K562 (cell line): ENCODE results near the gene XIRP2. TPM values are rescaled to one million over a fixed set of nuclear protein-coding genes. Genes with fewer than 3 reads are reported as not detected.
A peak's percentile ranks its signal among the peaks of the same experiment; 100 is the strongest.

ENCODE experiments used
- ATAC-seq: fragments of 200-7000 bp; cut with Tn5 transposase; 3 replicates; pipeline ENCODE4 v1.9.1; 2020; ENCODE audit warnings: moderate library complexity
- BruUV-seq: library from RNA; stranded (reverse); fragments of 400-500 nt; replicated peaks from 2 replicates; lab custom pipeline; 2021; lab: Mats Ljungman, UMichigan
- CTCF ChIA-PET: fragments of 300-600 bp; formaldehyde crosslinking; extraction: SDS; loops from one replicate; lab custom pipeline; 2021; ENCODE audit warnings: low intra/inter-chr PET ratio; lab: Yijun Ruan, JAX
- POLR2A ChIA-PET: fragments of 300-600, 350-650 bp; sonication (Branson Sonifier 250); formaldehyde crosslinking; extraction: SDS; loops from one replicate; lab custom pipeline; 2021; ENCODE audit warnings: antibody characterized with exemption, inconsistent platforms; lab: Yijun Ruan, JAX
- DNase-seq, 4 experiments: peaks; one replicate each; pipeline versions ENCODE4 v3.0.0 to v3.0.0-alpha.2; 2011 to 2018; ENCODE audit warnings: low spot score in 3 of 4, mixed read lengths in 3 of 4; ENCODE audit errors: extremely low read depth in 1 of 4
- FAIRE-seq: peaks from 2 replicates; lab custom pipeline; 2011; peaks lifted over from hg19 to GRCh38; lab: Jason Lieb, UNC
- H2AFZ ChIP-seq: 2 replicates; pipeline ENCODE4 v1.6.0; 2011; ENCODE audit warnings: low read depth, low read length, control low read depth, inconsistent platforms
- H3K27ac ChIP-seq: fragments of 200-600 bp; 3 replicates; pipeline ENCODE4 v1.8.0; 2011; ENCODE audit warnings: low read depth, mild to moderate bottlenecking, control low read depth, inconsistent platforms, low read length, moderate library complexity, mixed read lengths; ENCODE audit errors: extremely low read depth
- H3K27me3 ChIP-seq, 2 experiments: fragments of 300-600 bp in 1 of 2; 2 replicates in 1 of 2; 3 replicates in 1 of 2; pipeline versions ENCODE4 v1.6.0 to v1.8.0; 2011; ENCODE audit warnings: inconsistent platforms in 2 of 2, low read length in 2 of 2, mild to moderate bottlenecking in 1 of 2, mixed read lengths in 1 of 2, moderate library complexity in 1 of 2; ENCODE audit not compliant: control insufficient read depth in 2 of 2, insufficient read depth in 2 of 2
- H3K36me3 ChIP-seq: fragments of 300-600 bp; 3 replicates; pipeline ENCODE4 v1.8.0; 2011; ENCODE audit warnings: mild to moderate bottlenecking, low read length, inconsistent platforms; ENCODE audit not compliant: control insufficient read depth, insufficient read depth
- H3K4me1 ChIP-seq, 2 experiments: fragments of 200-600 bp in 1 of 2; replicated peaks in 1 of 2; 2 replicates in 1 of 2; 3 replicates in 1 of 2; pipeline versions ENCODE4 v1.5.1 to v1.8.0; 2011; ENCODE audit warnings: inconsistent platforms in 2 of 2, low read length in 2 of 2, mild to moderate bottlenecking in 1 of 2, mixed read lengths in 1 of 2, moderate library complexity in 1 of 2; ENCODE audit not compliant: control insufficient read depth in 2 of 2, insufficient read depth in 2 of 2
- H3K4me2 ChIP-seq: 2 replicates; pipeline ENCODE4 v1.6.1; 2011; ENCODE audit warnings: low read length, control low read depth, inconsistent platforms, mixed read lengths; ENCODE audit not compliant: insufficient read depth
- H3K4me3 ChIP-seq: fragments of 200-600 bp; sonication (generic), shearing (Covaris generic); 2 replicates; pipeline ENCODE4 v1.5.1; 2016; ENCODE audit warnings: control low read depth, inconsistent platforms
- H3K79me2 ChIP-seq: fragments of 200-600 bp; 3 replicates; pipeline ENCODE4 v1.8.0; 2011; ENCODE audit warnings: low read length, inconsistent platforms; ENCODE audit not compliant: control insufficient read depth, insufficient read depth
- H3K9ac ChIP-seq, 2 experiments: 2 replicates each; pipeline versions ENCODE4 v1.6.0 to v1.6.1; 2011; ENCODE audit warnings: low read depth in 2 of 2, low read length in 2 of 2, control low read depth in 1 of 2, inconsistent platforms in 1 of 2, mild to moderate bottlenecking in 1 of 2, mixed read lengths in 1 of 2; ENCODE audit not compliant: insufficient read depth in 1 of 2
- H3K9me1 ChIP-seq: one replicate; pipeline ENCODE4 v1.6.0; 2011; ENCODE audit warnings: inconsistent platforms, mild to moderate bottlenecking, low read length, moderate library complexity; ENCODE audit not compliant: control insufficient read depth, insufficient read depth
- H3K9me3 ChIP-seq: replicated peaks from 2 replicates; pipeline ENCODE4 v1.5.1; 2011; ENCODE audit warnings: low read depth, low read length, inconsistent platforms; ENCODE audit not compliant: control insufficient read depth, insufficient read depth
- H4K20me1 ChIP-seq: replicated peaks from 2 replicates; pipeline ENCODE4 v1.6.1; 2011; ENCODE audit warnings: low read length, inconsistent platforms, mixed read lengths; ENCODE audit not compliant: control insufficient read depth, insufficient read depth
- CHD4 ChIP-seq: fragments of 200-600 bp; sonication (generic); IDR thresholded peaks from 3 replicates; pipeline ENCODE4 v1.6.1; 2012; ENCODE audit warnings: low read depth, mild to moderate bottlenecking, mixed read lengths, low read length, inconsistent platforms; ENCODE audit not compliant: insufficient read depth, insufficient replicate concordance, poor library complexity, severe bottlenecking
- KDM4B ChIP-seq, 2 experiments: fragments of 450-650 bp in 1 of 2; sonication (generic) in 1 of 2; IDR thresholded peaks; 2 replicates each; pipeline ENCODE4 v1.6.1; 2016 to 2017; ENCODE audit warnings: borderline replicate concordance in 2 of 2, antibody characterized with exemption in 1 of 2, low read depth in 1 of 2, mild to moderate bottlenecking in 1 of 2
- MAFF ChIP-seq: IDR thresholded peaks from 2 replicates; pipeline ENCODE4 v1.6.1; 2012; ENCODE audit warnings: low read length, improper control_type of control experiment
- NCOR1 ChIP-seq: fragments of 450-650 bp; IDR thresholded peaks from 2 replicates; pipeline ENCODE4 v1.6.1; 2016; ENCODE audit warnings: mild to moderate bottlenecking, moderate library complexity
- POLR3G ChIP-seq: IDR thresholded peaks from 2 replicates; pipeline ENCODE4 v1.6.1; 2011; ENCODE audit not compliant: insufficient read length, insufficient replicate concordance; ENCODE audit errors: extremely low read depth
- PTTG1 ChIP-seq: fragments of 450-650 bp; IDR thresholded peaks from 2 replicates; pipeline ENCODE4 v1.6.1; 2016; ENCODE audit warnings: low read depth, mild to moderate bottlenecking, missing genetic modification characterization, missing compliant biosample characterization
- SIN3B ChIP-seq: fragments of 450-650 bp; IDR thresholded peaks from 2 replicates; pipeline ENCODE4 v1.6.1; 2017; ENCODE audit warnings: low read depth, mild to moderate bottlenecking, moderate library complexity
- SRSF3 ChIP-seq: fragments of 200-400 bp; formaldehyde crosslinking; IDR thresholded peaks from 2 replicates; pipeline ENCODE4 v1.6.1; 2016; ENCODE audit warnings: mild to moderate bottlenecking, low read length, moderate library complexity; ENCODE audit not compliant: insufficient read depth
- TCF3 ChIP-seq: sonication (generic); formaldehyde crosslinking; IDR thresholded peaks from 2 replicates; pipeline ENCODE4 v1.4.0; 2020; ENCODE audit warnings: mild to moderate bottlenecking, missing genetic modification reagents
- ZNF316 ChIP-seq: fragments of 450-650 bp; IDR thresholded peaks from 2 replicates; pipeline ENCODE4 v1.6.1; 2016
- ZNF696 ChIP-seq: fragments of 250-450 bp; sonication (Bioruptor Pico); conservative IDR thresholded peaks from 2 replicates; pipeline ENCODE4 v1.4.0; 2020; ENCODE audit warnings: mild to moderate bottlenecking, moderate library complexity
- WGBS: fragments of 100-300 bp; shearing (Covaris generic); methylation state at CpG from one replicate; pipeline ENCODE4 v1.1.6; 2016; ENCODE audit warnings: low coverage, mixed read lengths; ENCODE audit not compliant: insufficient coverage; ENCODE audit errors: missing lambda C conversion rate; 5-methylcytosine and 5-hydroxymethylcytosine counted together
- in situ Hi-C: fragments of 300-500 bp; cut with MboI; formaldehyde crosslinking; loops from 4 replicates; pipeline ENCODE4 v1.15.0; 2018; ENCODE audit warnings: inconsistent platforms, mixed read lengths
- intact Hi-C: fragments of 100-400 bp; cut with micrococcal nuclease; formaldehyde crosslinking; loops from 2 replicates; pipeline ENCODE4 v1.14.2; 2022
- polyA plus RNA-seq, 8 experiments: library from polyadenylated mRNA; depleted of rRNA in 4 of 8; stranded (reverse) in 5 of 8; unstranded in 3 of 8; fragments of >200 nt; fragmentation: Nextera tagmentation in 2 of 8; fragmentation: Illumina TruSeq in 1 of 8; extraction: Ambion mirVana in 2 of 8; extraction: Trizol in 1 of 8; gene quantifications; 2 replicates each; pipeline versions ENCODE4 v1.2.1 to v1.2.3, GENCODE V29; 2011 to 2014; ENCODE audit warnings: inconsistent platforms in 1 of 8, missing spikeins in 1 of 8
- total RNA-seq, 7 experiments: library from RNA; depleted of rRNA in 6 of 7; stranded (reverse); fragments of >200 nt in 6 of 7; fragmentation: Illumina TruSeq in 2 of 7; extraction: Trizol in 2 of 7; gene quantifications; 2 replicates each; pipeline versions ENCODE4 v1.2.1 to v1.2.3, GENCODE V29; 2011 to 2021; ENCODE audit warnings: low replicate concordance in 1 of 7

The XIRP2 gene
- total and polyA plus RNA-seq, 9 of the 15 experiments (the other 6 are each of a cell fraction or from before 2014, with no cell fraction given): 0.04 to 0.10 (median 0.04) TPM; not detected in 2

GRCh38 chr2:167294776-167295140 lies 406.5 kb downstream of the XIRP2 start:
- Histone ChIP-seq H3K27ac (no peak overlapping the region), H3K9me3 (no peaks in the 10 kb centered on the region), H3K79me2 (no peaks in the 10 kb centered on the region), H4K20me1 (no peaks in the 10 kb centered on the region), H3K4me3 (no peak overlapping the region), H3K27me3 (no peaks in the 10 kb centered on the region), H3K9me1 (no peaks in the 10 kb centered on the region), H2AFZ (no peak overlapping the region), H3K36me3 (no peaks in the 10 kb centered on the region), H3K4me1 (peaks cover 0 to 12% of the 10 kb centered on the region in 2 experiments; a peak in 2 of 5 replicates), H3K9ac (no peak overlapping the region), H3K4me2 (no peak overlapping the region)
- WGBS: 3% methylated on average over 5 of the region's 5 CpGs
- intact Hi-C loops: loop anchor here (10.0 kb wide), 1 partner anchor 820 kb away; no protein-coding TSS in a partner anchor
- no TSS peak for BruUV-seq
- ATAC-seq: no peak
- ChIA-PET CTCF (no interaction called here), POLR2A (no interaction called here)
- no peak for FAIRE-seq
- in situ Hi-C loops: no loop called here
- TF ChIP-seq ZNF696 (CRISPR knock-in tag) (no peak), NCOR1 (no peak), POLR3G (no peak)
- DNase-seq: no peak

GRCh38 chr2:167297292-167297691 lies 409.0 kb downstream of the XIRP2 start:
- H3K4me1 ChIP-seq: peaks cover 0 to 12% of the 10 kb centered on the region in 2 experiments; a peak in 2 of 5 replicates
- no peak overlapping the region for H3K4me3 ChIP-seq
- DNase-seq (no peak), FAIRE-seq (no peak), ATAC-seq (no peak)
- H3K79me2 ChIP-seq: no peaks in the 10 kb centered on the region
- no peaks in the 10 kb centered on the region for H3K36me3 ChIP-seq
- H2AFZ ChIP-seq: no peak overlapping the region
- CTCF ChIA-PET: no interaction called here
- no peak for TF ChIP-seq CHD4
- no peak for TF ChIP-seq KDM4B (IDR thresholded peaks at IDR 0.05; ENCODE audit: borderline replicate concordance in 2 of 2, low read depth in 1 of 2)
- TF ChIP-seq TCF3 (CRISPR knock-in tag): no peak
- TF ChIP-seq ZNF316: peak; percentile 62; the same call in 1 of the 2 replicates
- TF ChIP-seq PTTG1: no peak
- TF ChIP-seq MAFF: 0 out of 2 replicates have a peak, but pooled peaks have one; percentile 14
- TF ChIP-seq SIN3B: no peak
- TF ChIP-seq SRSF3: no peak
- BruUV-seq: no TSS peak
- H4K20me1 ChIP-seq: no peaks in the 10 kb centered on the region
- H3K27me3 ChIP-seq: no peaks in the 10 kb centered on the region
- no peak overlapping the region for H3K4me2 ChIP-seq
- intact Hi-C loops (loop anchor here (10.0 kb wide), 1 partner anchor 818 kb away; no protein-coding TSS in a partner anchor), in situ Hi-C loops (no loop called here)
- H3K9me3 ChIP-seq: no peaks in the 10 kb centered on the region
- no peak overlapping the region for H3K9ac ChIP-seq
- H3K27ac ChIP-seq: no peak overlapping the region
- WGBS: 8% methylated on average over 1 of the region's 1 CpG
- H3K9me1 ChIP-seq: no peaks in the 10 kb centered on the region
- POLR2A ChIA-PET: no interaction called here
